PC-9 (cell line): ENCODE data around the gene HOMER2. TPM values are rescaled to one million over a fixed set of nuclear protein-coding genes. Genes with fewer than 3 reads are reported as not detected.
"Not testable (repeated sequence)": the region's sequence is repeated elsewhere in the genome, so short reads cannot be mapped to it uniquely, and the experiment has no call there.

ENCODE experiments used
- BruUV-seq: library from RNA; stranded (reverse); fragments of 400-500 nt; replicated peaks from 2 replicates; lab custom pipeline; 2021; lab: Mats Ljungman, UMichigan
- CTCF ChIA-PET: fragments of 300-600 bp; sonication (Branson Sonifier 250); formaldehyde crosslinking; loops from one replicate; lab custom pipeline; 2022; ENCODE audit warnings: antibody characterized with exemption; lab: Charles Lee
- POLR2A ChIA-PET: fragments of 300-600 bp; sonication (Branson Sonifier 250); formaldehyde crosslinking; loops from one replicate; lab custom pipeline; 2022; ENCODE audit warnings: antibody characterized with exemption; ENCODE audit not compliant: unreplicated experiment; lab: Charles Lee
- DNase-seq, 2 experiments: peaks; one replicate each; pipeline versions ENCODE4 v3.0.0 to v3.0.0-alpha.2; 2015 to 2022; ENCODE audit warnings: mixed read lengths in 1 of 2
- H2AFZ ChIP-seq: fragments of 200-600 bp; sonication (generic); 2 replicates; pipeline ENCODE4 v1.8.1; 2017; ENCODE audit warnings: antibody characterized with exemption
- H3F3A ChIP-seq: fragments of 200-600 bp; sonication (generic); 2 replicates; pipeline ENCODE4 v1.8.1; 2017; ENCODE audit warnings: antibody characterized with exemption, mild to moderate bottlenecking, low read depth; ENCODE audit not compliant: insufficient read depth
- H3K27ac ChIP-seq: fragments of 200-600 bp; sonication (generic); 2 replicates; pipeline ENCODE4 v1.6.1; 2016; ENCODE audit warnings: mixed run types
- H3K27me3 ChIP-seq: fragments of 200-600 bp; sonication (generic); 2 replicates; pipeline ENCODE4 v1.6.1; 2016; ENCODE audit warnings: low read depth, mixed run types; ENCODE audit not compliant: insufficient read depth
- H3K36me3 ChIP-seq: fragments of 200-600 bp; sonication (generic); 2 replicates; pipeline ENCODE4 v1.6.1; 2016; ENCODE audit warnings: low read depth, mixed run types
- H3K4me1 ChIP-seq: fragments of 200-600 bp; sonication (generic); replicated peaks from 2 replicates; pipeline ENCODE4 v1.6.1; 2016; ENCODE audit warnings: mixed run types; ENCODE audit not compliant: insufficient read depth
- H3K4me2 ChIP-seq: fragments of 200-600 bp; sonication (generic); 2 replicates; pipeline ENCODE4 v1.6.1; 2017; ENCODE audit warnings: mixed run types
- H3K4me3 ChIP-seq: fragments of 200-600 bp; sonication (generic); 2 replicates; pipeline ENCODE4 v1.6.1; 2016; ENCODE audit warnings: mixed run types
- H3K79me2 ChIP-seq: fragments of 200-600 bp; sonication (generic); 2 replicates; pipeline ENCODE4 v1.6.1; 2017; ENCODE audit warnings: low read depth, mixed run types
- H3K9me2 ChIP-seq: fragments of 200-600 bp; sonication (generic); 2 replicates; pipeline ENCODE4 v1.8.1; 2017; ENCODE audit warnings: mild to moderate bottlenecking; ENCODE audit not compliant: insufficient read depth
- H3K9me3 ChIP-seq: fragments of 200-600 bp; sonication (generic); 2 replicates; pipeline ENCODE4 v1.8.1; 2016; ENCODE audit warnings: low read depth; ENCODE audit not compliant: insufficient read depth
- H4K20me1 ChIP-seq: fragments of 200-600 bp; sonication (generic); 2 replicates; pipeline ENCODE4 v1.8.1; 2017; ENCODE audit not compliant: insufficient read depth
- EZH2 ChIP-seq: fragments of 200-600 bp; sonication (generic); IDR thresholded peaks from 2 replicates; pipeline ENCODE4 v1.8.0; 2017; ENCODE audit warnings: antibody characterized with exemption, low read depth
- intact Hi-C: fragments of 100-400 bp; cut with micrococcal nuclease; formaldehyde crosslinking; loops from one replicate; pipeline ENCODE4 v1.10.0; 2022; ENCODE audit not compliant: unreplicated experiment
- total RNA-seq: library from RNA; stranded (reverse); gene quantifications from 2 replicates; pipeline ENCODE4 v1.2.3, GENCODE V29; 2021
- TF ChIP-seq, protein P1 (sequence below): fragments of 200-600 bp; sonication (generic); conservative IDR thresholded peaks from 2 replicates; pipeline ENCODE4 v1.6.1; 2017; ENCODE audit warnings: mixed run types, antibody characterized with exemption, mild to moderate bottlenecking, moderate library complexity

Gene HOMER2
- total RNA-seq, 1 experiment from 2014 or later: 15.1 TPM

- ChIA-PET CTCF (no interaction called here), POLR2A (no interaction called here)
- H4K20me1 ChIP-seq: no peaks in the 10 kb centered on the region
- no peaks in the 10 kb centered on the region for H3K9me2 ChIP-seq
- H2AFZ ChIP-seq: no peak overlapping the region
- H3K27ac ChIP-seq: no peak overlapping the region
- H3K79me2 ChIP-seq: no peaks in the 10 kb centered on the region
- intact Hi-C loops: no loop called here
- peaks cover 20% of the 10 kb centered on the region for H3K27me3 ChIP-seq
- no peaks in the 10 kb centered on the region for H3K4me1 ChIP-seq
- H3F3A ChIP-seq: no peaks in the 10 kb centered on the region
- H3K4me2 ChIP-seq: no peak overlapping the region
- BruUV-seq: no TSS peak
- no peaks in the 10 kb centered on the region for H3K36me3 ChIP-seq
- no peaks in the 10 kb centered on the region for H3K9me3 ChIP-seq
- no peak for DNase-seq
- TF ChIP-seq, protein P1, sequence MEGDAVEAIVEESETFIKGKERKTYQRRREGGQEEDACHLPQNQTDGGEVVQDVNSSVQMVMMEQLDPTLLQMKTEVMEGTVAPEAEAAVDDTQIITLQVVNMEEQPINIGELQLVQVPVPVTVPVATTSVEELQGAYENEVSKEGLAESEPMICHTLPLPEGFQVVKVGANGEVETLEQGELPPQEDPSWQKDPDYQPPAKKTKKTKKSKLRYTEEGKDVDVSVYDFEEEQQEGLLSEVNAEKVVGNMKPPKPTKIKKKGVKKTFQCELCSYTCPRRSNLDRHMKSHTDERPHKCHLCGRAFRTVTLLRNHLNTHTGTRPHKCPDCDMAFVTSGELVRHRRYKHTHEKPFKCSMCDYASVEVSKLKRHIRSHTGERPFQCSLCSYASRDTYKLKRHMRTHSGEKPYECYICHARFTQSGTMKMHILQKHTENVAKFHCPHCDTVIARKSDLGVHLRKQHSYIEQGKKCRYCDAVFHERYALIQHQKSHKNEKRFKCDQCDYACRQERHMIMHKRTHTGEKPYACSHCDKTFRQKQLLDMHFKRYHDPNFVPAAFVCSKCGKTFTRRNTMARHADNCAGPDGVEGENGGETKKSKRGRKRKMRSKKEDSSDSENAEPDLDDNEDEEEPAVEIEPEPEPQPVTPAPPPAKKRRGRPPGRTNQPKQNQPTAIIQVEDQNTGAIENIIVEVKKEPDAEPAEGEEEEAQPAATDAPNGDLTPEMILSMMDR: no peak
- no peak for TF ChIP-seq EZH2
- no peak overlapping the region for H3K4me3 ChIP-seq
Observed at GRCh38 chr15:82895983-82896382, 56.5 kb downstream of the HOMER2 start.

GRCh38 chr15:82894971-82895520 lies 57.5 kb downstream of the HOMER2 start:
- intact Hi-C loops: no loop called here
- Histone ChIP-seq H3K9me2 (no peaks in the 10 kb centered on the region), H3K36me3 (no peaks in the 10 kb centered on the region), H3K4me3 (no peak overlapping the region), H3K27me3 (peaks cover 25% of the 10 kb centered on the region), H2AFZ (no peak overlapping the region), H3K9me3 (no peaks in the 10 kb centered on the region), H3F3A (no peaks in the 10 kb centered on the region), H3K79me2 (no peaks in the 10 kb centered on the region), H3K4me1 (no peaks in the 10 kb centered on the region), H3K4me2 (no peak overlapping the region), H4K20me1 (no peaks in the 10 kb centered on the region), H3K27ac (no peak overlapping the region)
- no TSS peak for BruUV-seq
- ChIA-PET POLR2A (no interaction called here), CTCF (no interaction called here)
- no peak for TF ChIP-seq EZH2
- TF ChIP-seq, protein P1: no peak
- no peak for DNase-seq

- CTCF ChIA-PET: not testable (repeated sequence)
Observed at GRCh38 chr15:82893473-82893872, 59.0 kb downstream of the HOMER2 start.

GRCh38 chr15:82892573-82892972 lies 59.9 kb downstream of the HOMER2 start:
- Histone ChIP-seq H2AFZ (no peak overlapping the region), H3K4me2 (no peak overlapping the region), H3K36me3 (no peaks in the 10 kb centered on the region), H3F3A (no peaks in the 10 kb centered on the region), H3K79me2 (no peaks in the 10 kb centered on the region), H3K27ac (no peak overlapping the region), H3K27me3 (peaks cover 26% of the 10 kb centered on the region), H3K9me2 (no peaks in the 10 kb centered on the region), H4K20me1 (no peaks in the 10 kb centered on the region), H3K9me3 (no peaks in the 10 kb centered on the region), H3K4me1 (no peaks in the 10 kb centered on the region), H3K4me3 (no peak overlapping the region)
- intact Hi-C loops: no loop called here
- ChIA-PET POLR2A (no interaction called here), CTCF (no interaction called here)
- TF ChIP-seq, protein P1: no peak
- no peak for TF ChIP-seq EZH2
- no TSS peak for BruUV-seq
- no peak for DNase-seq

More at GRCh38 chr15:82893473-82893872, 59.0 kb downstream of the HOMER2 start:
- DNase-seq, H3K4me2 ChIP-seq, H3K27ac ChIP-seq, BruUV-seq, intact Hi-C loops, H2AFZ ChIP-seq, H3K4me3 ChIP-seq, H3F3A ChIP-seq, POLR2A ChIA-PET, H3K4me1 ChIP-seq, H4K20me1 ChIP-seq, H3K79me2 ChIP-seq, H3K9me2 ChIP-seq, H3K36me3 ChIP-seq, H3K9me3 ChIP-seq: not testable (repeated sequence)
- H3K27me3 ChIP-seq: peaks cover 30% of the 10 kb centered on the region
